Measurements from ENCODE around the gene AGBL3.

GRCh38 chr7:135012229-135012628 lies 25.9 kb downstream of the AGBL3 start:
- TF ChIP-seq, protein P1, sequence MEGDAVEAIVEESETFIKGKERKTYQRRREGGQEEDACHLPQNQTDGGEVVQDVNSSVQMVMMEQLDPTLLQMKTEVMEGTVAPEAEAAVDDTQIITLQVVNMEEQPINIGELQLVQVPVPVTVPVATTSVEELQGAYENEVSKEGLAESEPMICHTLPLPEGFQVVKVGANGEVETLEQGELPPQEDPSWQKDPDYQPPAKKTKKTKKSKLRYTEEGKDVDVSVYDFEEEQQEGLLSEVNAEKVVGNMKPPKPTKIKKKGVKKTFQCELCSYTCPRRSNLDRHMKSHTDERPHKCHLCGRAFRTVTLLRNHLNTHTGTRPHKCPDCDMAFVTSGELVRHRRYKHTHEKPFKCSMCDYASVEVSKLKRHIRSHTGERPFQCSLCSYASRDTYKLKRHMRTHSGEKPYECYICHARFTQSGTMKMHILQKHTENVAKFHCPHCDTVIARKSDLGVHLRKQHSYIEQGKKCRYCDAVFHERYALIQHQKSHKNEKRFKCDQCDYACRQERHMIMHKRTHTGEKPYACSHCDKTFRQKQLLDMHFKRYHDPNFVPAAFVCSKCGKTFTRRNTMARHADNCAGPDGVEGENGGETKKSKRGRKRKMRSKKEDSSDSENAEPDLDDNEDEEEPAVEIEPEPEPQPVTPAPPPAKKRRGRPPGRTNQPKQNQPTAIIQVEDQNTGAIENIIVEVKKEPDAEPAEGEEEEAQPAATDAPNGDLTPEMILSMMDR (IDR thresholded peaks at IDR 0.05): no peak
- no peak for TF ChIP-seq POLR2A (IDR thresholded peaks at IDR 0.05)
